Epithelial cell of prostate (primary cell): ENCODE results near the gene ACSF2.
"Not testable (repeated sequence)": the region's sequence is repeated elsewhere in the genome, so short reads cannot be mapped to it uniquely, and the experiment has no call there.

Source experiments
- DNase-seq: peaks from one replicate; pipeline ENCODE4 v3.0.0-alpha.2; 2011; ENCODE audit warnings: low read depth, low spot score
- H3K27ac ChIP-seq: fragments of 450-650 bp; 2 replicates; pipeline ENCODE4 v1.5.1; 2017; ENCODE audit warnings: mild to moderate bottlenecking

ACSF2 gene

GRCh38 chr17:50406578-50406977 is 19.4 kb upstream of the ACSF2 start:
- H3K27ac ChIP-seq: no peak overlapping the region
- no peak for DNase-seq

GRCh38 chr17:50407921-50408320 is 18.1 kb upstream of the ACSF2 start:
- H3K27ac ChIP-seq: no peak overlapping the region
- no peak for DNase-seq

- DNase-seq: no peak
- no peak overlapping the region for H3K27ac ChIP-seq
Measured at GRCh38 chr17:50412188-50412732, 13.8 kb upstream of the ACSF2 start.

- peak overlapping the region; percentile 13 for H3K27ac ChIP-seq
- no peak for DNase-seq
Measured at GRCh38 chr17:50414808-50415207, 11.2 kb upstream of the ACSF2 start.

GRCh38 chr17:50419577-50419976 is 6.4 kb upstream of the ACSF2 start:
- DNase-seq, H3K27ac ChIP-seq: not testable (repeated sequence)

- no peak for DNase-seq
- peak overlapping the region; percentile 2 for H3K27ac ChIP-seq
Measured at GRCh38 chr17:50420419-50421112, 5.5 kb upstream of the ACSF2 start.

- no peak for DNase-seq
- H3K27ac ChIP-seq: peak overlapping the region; percentile 2
Measured at GRCh38 chr17:50421308-50422051, 4.5 kb upstream of the ACSF2 start.

GRCh38 chr17:50422738-50423137 is 3.3 kb upstream of the ACSF2 start:
- no peak for DNase-seq
- H3K27ac ChIP-seq: peak overlapping the region; percentile 70

GRCh38 chr17:50423553-50424159 is 2.4 kb upstream of the ACSF2 start:
- peak; percentile 92 for DNase-seq
- peak overlapping the region; percentile 70 for H3K27ac ChIP-seq

- H3K27ac ChIP-seq: peak overlapping the region; percentile 70
- DNase-seq: no peak
Measured at GRCh38 chr17:50424246-50424995, 1.6 kb upstream of the ACSF2 start.

GRCh38 chr17:50424996-50425681 is 879 bp upstream of the ACSF2 start:
- peak overlapping the region; percentile 87 for H3K27ac ChIP-seq
- no peak for DNase-seq

GRCh38 chr17:50426472-50426782 is 409 bp downstream of the ACSF2 start:
- DNase-seq: no peak
- H3K27ac ChIP-seq: peak overlapping the region; percentile 87

- no peak for DNase-seq
- H3K27ac ChIP-seq: peak overlapping the region; percentile 87
Measured at GRCh38 chr17:50426814-50427787, 1.1 kb downstream of the ACSF2 start.

GRCh38 chr17:50428126-50428525 is 2.1 kb downstream of the ACSF2 start:
- not testable (repeated sequence) for DNase-seq
- H3K27ac ChIP-seq: peak overlapping the region; percentile 87

- H3K27ac ChIP-seq: peak overlapping the region; percentile 87
- peak; percentile 95 for DNase-seq
Measured at GRCh38 chr17:50428831-50429424, 2.9 kb downstream of the ACSF2 start.

- DNase-seq: no peak
- H3K27ac ChIP-seq: peak overlapping the region; percentile 87
Measured at GRCh38 chr17:50429793-50430192, 3.8 kb downstream of the ACSF2 start.

GRCh38 chr17:50430821-50431618 is 5.0 kb downstream of the ACSF2 start:
- no peak overlapping the region for H3K27ac ChIP-seq
- no peak for DNase-seq
